Middle frontal gyrus (tissue), 1 donor: ENCODE measurements around the gene MROH7.

Experiments used
- DNase-seq: peaks from one replicate; pipeline ENCODE4 v3.0.0-alpha.2; 2015; ENCODE audit warnings: low spot score; ENCODE audit errors: extremely low spot score

Gene MROH7

GRCh38 chr1:54728027-54728426, 86.4 kb downstream of the MROH7 start:
- DNase-seq: no peak

DNA sequence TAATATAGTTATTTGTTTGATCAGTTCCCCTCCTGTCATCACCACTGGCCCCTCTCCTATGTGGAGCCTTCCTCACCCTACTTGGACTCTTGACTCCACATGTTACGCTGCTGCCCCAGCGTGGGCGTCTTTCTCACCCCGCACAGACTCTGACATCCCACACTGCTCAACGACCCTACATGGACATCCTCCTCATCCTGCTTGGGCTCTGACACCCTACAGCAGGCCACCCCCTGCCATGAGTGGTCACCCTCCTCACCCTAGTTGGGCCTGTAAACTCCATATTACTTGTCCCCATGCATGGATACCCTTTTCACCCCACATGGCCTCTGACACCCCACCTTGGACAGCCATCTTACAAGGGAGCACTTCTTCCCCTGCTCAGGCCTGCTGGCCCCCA, 95.1 kb downstream of the MROH7 start:
- no peak for DNase-seq

DNA sequence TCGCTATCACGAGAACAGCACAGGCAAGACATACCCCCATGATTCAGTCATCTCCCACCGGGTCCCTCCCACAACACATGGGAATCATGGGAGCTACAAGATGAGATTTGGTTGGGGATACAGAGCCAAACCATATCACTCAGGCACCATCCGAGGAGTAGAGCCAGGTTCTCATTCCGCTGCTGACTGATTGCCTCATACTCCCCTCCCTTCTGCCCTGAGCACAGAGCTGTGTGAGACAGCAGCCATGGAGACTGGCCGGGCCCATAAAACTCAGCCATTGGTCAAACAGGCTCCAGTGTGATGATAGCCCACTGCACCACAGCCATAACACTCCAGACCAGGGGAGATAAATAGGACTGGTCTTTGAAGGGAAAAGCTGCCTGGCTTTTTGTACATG, 96.7 kb downstream of the MROH7 start:
- DNase-seq: no peak

DNA sequence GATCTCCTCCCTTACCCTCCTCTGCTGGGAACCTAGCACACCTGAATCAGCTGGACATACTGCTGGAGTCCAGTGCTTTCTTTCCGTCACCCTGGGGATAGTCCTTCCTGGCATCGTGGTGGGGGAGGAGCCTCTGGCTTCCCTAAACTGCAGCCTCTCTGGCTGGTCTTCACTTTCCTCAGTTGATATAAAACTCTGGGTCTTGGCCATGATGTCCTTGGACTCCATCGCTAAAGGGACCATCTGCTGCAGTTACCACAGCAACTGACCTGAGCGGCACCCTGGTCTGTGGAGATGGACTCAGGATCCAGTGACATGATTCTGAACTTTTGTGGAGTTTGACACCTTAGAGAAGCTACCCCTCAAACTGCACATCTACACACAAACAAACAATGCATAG, 99.9 kb downstream of the MROH7 start:
- DNase-seq: no peak

GRCh38 chr1:54742282-54742681, 100.7 kb downstream of the MROH7 start:
- no peak for DNase-seq

DNA sequence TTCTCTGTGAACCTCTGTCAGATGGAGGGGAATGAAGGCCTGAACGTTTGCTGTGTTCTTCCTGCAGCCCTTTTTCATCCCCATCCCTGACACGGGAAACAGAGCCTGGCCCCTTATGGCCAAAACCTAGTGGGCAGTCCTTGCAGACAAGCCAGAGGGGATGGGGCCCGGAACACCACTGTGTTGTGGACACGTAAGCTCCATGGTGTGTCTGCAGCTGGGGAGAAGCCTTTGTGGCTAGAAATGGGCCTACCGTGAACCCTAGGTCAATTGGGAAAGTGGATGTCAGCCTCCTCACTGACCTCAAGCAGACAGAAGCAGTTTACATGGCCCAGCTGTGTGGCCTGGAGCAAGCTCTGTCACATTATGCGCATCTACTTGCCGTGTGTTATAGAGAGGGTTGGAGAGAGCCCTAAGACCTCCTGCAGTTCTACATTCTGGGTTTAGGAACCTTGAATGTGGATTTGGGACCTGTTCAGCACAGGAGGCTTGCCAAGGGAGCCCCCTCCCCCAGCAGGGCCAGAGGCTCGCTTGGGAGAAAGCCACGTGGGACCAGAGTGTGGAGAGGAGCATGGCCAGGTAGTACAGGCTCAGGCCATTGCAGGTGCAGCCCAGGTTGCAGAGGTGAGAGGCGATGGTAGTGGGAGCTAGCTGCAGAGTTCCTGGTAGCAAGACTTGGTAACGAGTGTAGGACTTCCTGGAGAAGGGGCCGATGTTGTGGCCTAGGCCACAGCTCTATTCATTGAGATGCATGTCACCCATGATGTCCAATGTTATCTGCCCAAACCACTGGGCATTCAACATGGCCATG, 102.0 kb downstream of the MROH7 start:
- no peak for DNase-seq

DNA sequence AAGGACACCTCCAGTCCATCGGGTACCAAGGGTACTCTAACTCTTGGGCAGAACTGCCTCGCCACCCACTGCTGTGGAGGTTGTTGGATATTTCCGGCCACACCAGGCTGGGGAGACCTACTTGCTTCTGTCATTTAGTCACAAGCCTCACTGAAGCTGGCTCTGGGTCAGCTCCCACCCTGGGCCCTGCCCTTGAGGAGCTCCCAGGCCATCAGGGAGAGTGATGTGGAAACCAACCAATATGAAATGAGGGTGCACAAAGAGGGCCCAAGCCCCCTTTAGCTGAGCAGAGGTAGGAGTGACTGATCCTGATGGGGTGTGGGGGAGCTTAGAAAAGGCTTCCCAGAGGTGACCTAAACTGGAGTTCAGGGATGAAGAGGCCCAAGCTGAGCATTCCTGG, 103.1 kb downstream of the MROH7 start:
- DNase-seq: no peak

- no peak for DNase-seq
Measured at GRCh38 chr1:54745274-54745673, 103.7 kb downstream of the MROH7 start.

- no peak for DNase-seq
Measured at GRCh38 chr1:54745864-54746263, 104.3 kb downstream of the MROH7 start.

GRCh38 chr1:54748094-54748835, 106.7 kb downstream of the MROH7 start:
- no peak for DNase-seq

GRCh38 chr1:54750596-54750995, 109.0 kb downstream of the MROH7 start:
- no peak for DNase-seq

- DNase-seq: no peak
Measured at GRCh38 chr1:54751426-54751825, 109.8 kb downstream of the MROH7 start.

GRCh38 chr1:54754045-54754444, 112.5 kb downstream of the MROH7 start:
- no peak for DNase-seq

DNA sequence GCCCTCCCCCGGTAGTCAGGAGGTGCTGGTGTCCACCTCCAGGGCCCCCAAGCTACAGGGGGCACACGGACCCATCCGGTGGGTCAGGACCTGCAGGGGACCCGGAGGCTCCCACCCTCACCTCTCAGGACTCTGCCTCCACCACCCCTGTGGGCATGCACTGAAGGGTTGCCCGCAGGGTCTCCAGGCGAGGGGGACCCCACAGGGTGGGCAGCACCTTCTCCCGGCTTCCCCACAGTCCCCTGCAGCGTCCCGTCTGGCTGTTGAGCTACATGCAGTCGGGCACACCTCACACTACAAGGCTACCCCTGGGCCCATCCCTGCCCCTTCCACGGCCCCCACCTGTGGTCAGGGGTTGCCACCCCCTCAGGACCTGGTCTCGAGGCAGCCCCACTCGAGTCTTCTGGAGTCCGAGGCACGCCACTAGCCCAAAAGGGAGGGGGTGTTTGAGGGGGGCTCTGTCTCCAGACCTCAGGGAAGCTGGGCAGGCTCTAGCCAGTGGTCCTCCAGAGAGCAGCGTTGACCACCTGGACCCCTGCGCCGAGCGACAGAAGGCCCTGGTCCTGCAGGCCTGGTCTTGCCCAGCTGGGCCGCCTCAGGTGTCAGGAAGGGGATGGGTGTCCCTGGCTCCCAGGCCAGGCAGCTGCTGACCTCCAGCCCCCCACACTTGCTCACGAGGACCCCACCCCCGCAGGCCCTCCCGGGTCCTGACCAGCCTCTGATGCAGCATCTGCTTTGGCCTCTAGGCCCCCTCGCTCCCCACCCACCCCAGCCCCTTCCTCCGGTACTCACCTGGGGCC, 113.1 kb downstream of the MROH7 start:
- DNase-seq: no peak

DNA sequence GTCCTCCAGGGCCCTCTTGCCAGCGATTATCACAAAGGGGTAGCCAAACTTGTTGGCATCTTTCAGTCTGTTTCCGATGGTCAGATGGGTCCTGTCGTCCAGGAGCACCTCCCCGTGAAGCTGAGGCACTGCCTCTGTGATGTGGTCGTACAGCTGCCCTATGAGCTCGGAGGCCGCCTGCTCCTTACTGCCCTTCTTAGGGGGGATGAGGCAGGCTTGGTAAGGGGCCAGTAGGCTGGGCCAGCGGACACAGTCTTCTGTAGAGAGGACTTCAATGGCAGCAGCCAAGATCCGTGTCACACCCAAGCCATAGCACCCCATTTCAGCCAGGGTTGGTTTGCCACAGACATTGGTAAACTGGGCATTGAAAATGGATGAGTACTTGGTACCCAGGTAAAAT, 116.2 kb downstream of the MROH7 start:
- no peak for DNase-seq

- no peak for DNase-seq
Measured at GRCh38 chr1:54758678-54759348, 117.2 kb downstream of the MROH7 start.
